SK-N-SH (cell line): Measurements from ENCODE around the gene GAB2. TPM values are rescaled to one million over a fixed set of nuclear protein-coding genes. Genes with fewer than 3 reads are reported as not detected.

ENCODE experiments used
- CTCF ChIA-PET: fragments of 300-600, 350-600 bp; formaldehyde crosslinking; extraction: SDS; loops from one replicate; lab custom pipeline; 2021; lab: Yijun Ruan, JAX
- POLR2A ChIA-PET: fragments of 350-600 bp; sonication (Branson Sonifier 250); formaldehyde crosslinking; extraction: SDS; loops from one replicate; lab custom pipeline; 2020; ENCODE audit warnings: antibody characterized with exemption, inconsistent platforms; lab: Yijun Ruan, JAX
- DNase-seq: peaks from one replicate; pipeline ENCODE4 v3.0.0; 2012
- H2AFZ ChIP-seq: fragments of 200-600 bp; sonication (generic); 2 replicates; pipeline ENCODE4 v1.8.1; 2016; ENCODE audit warnings: antibody characterized with exemption, mild to moderate bottlenecking, low read depth
- H3F3A ChIP-seq: fragments of 200-600 bp; sonication (generic); replicated peaks from 2 replicates; pipeline ENCODE3; 2016; ENCODE audit warnings: antibody characterized with exemption, mild to moderate bottlenecking; ENCODE audit not compliant: insufficient read depth
- H3K27ac ChIP-seq, 2 experiments: fragments of 200-500 bp in 1 of 2; fragments of 200-600 bp in 1 of 2; sonication (Bioruptor generic) in 1 of 2; sonication (generic), shearing (Covaris generic) in 1 of 2; 2 replicates each; pipeline versions ENCODE4 v1.5.1 to v1.6.1; 2014 to 2016; ENCODE audit warnings: low read depth in 2 of 2, inconsistent platforms in 1 of 2, low read length in 1 of 2, mild to moderate bottlenecking in 1 of 2, mixed read lengths in 1 of 2
- H3K27me3 ChIP-seq: fragments of 200-600 bp; sonication (generic), shearing (Covaris generic); 2 replicates; pipeline ENCODE4 v1.6.1; 2016; ENCODE audit warnings: mixed run types; ENCODE audit not compliant: insufficient read depth
- H3K36me3 ChIP-seq, 2 experiments: fragments of 200-500 bp in 1 of 2; fragments of 200-600 bp in 1 of 2; sonication (Bioruptor generic) in 1 of 2; sonication (generic) in 1 of 2; replicated peaks in 1 of 2; 2 replicates each; pipeline versions ENCODE3 to v1.5.1; 2014 to 2016; ENCODE audit warnings: low read length in 1 of 2, mild to moderate bottlenecking in 1 of 2; ENCODE audit not compliant: insufficient read depth in 2 of 2, control insufficient read depth in 1 of 2
- H3K4me1 ChIP-seq, 2 experiments: fragments of 200-500 bp in 1 of 2; fragments of 200-600 bp in 1 of 2; sonication (Bioruptor generic) in 1 of 2; sonication (generic), shearing (Covaris generic) in 1 of 2; 2 replicates each; pipeline versions ENCODE4 v1.5.1 to v1.6.1; 2014 to 2016; ENCODE audit warnings: low read depth in 1 of 2, low read length in 1 of 2, mixed run types in 1 of 2; ENCODE audit not compliant: insufficient read depth in 2 of 2, control insufficient read depth in 1 of 2
- H3K4me2 ChIP-seq: fragments of 200-600 bp; sonication (generic), shearing (Covaris generic); 2 replicates; pipeline ENCODE4 v1.6.1; 2017; ENCODE audit warnings: mixed run types
- H3K4me3 ChIP-seq, 2 experiments: fragments of 200-500 bp in 1 of 2; fragments of 200-600 bp in 1 of 2; sonication (Bioruptor generic) in 1 of 2; sonication (generic), shearing (Covaris generic) in 1 of 2; 2 replicates each; pipeline versions ENCODE4 v1.5.1 to v1.8.1; 2014 to 2016; ENCODE audit warnings: low read depth in 2 of 2, inconsistent platforms in 1 of 2, low read length in 1 of 2, mild to moderate bottlenecking in 1 of 2, mixed read lengths in 1 of 2, moderate library complexity in 1 of 2
- H3K79me2 ChIP-seq: fragments of 200-600 bp; sonication (generic); 2 replicates; pipeline ENCODE4 v1.8.1; 2017; ENCODE audit warnings: mild to moderate bottlenecking; ENCODE audit not compliant: insufficient read depth
- H3K9ac ChIP-seq: fragments of 200-600 bp; sonication (generic); 2 replicates; pipeline ENCODE4 v1.6.1; 2017; ENCODE audit warnings: mixed run types
- H3K9me2 ChIP-seq: fragments of 200-600 bp; sonication (generic); 2 replicates; pipeline ENCODE4 v1.6.1; 2017; ENCODE audit warnings: mixed run types
- H3K9me3 ChIP-seq: fragments of 200-600 bp; sonication (generic); 2 replicates; pipeline ENCODE4 v1.6.1; 2017; ENCODE audit warnings: mixed run types, mild to moderate bottlenecking, moderate library complexity
- H4K20me1 ChIP-seq: fragments of 200-600 bp; sonication (generic); 2 replicates; pipeline ENCODE4 v1.6.1; 2017; ENCODE audit warnings: mild to moderate bottlenecking, mixed run types; ENCODE audit not compliant: insufficient read depth
- CTCF ChIP-seq: fragments of 200-600 bp; sonication (generic); IDR thresholded peaks from 2 replicates; pipeline ENCODE4 v1.6.1; 2017; ENCODE audit warnings: antibody characterized with exemption, mild to moderate bottlenecking, moderate library complexity
- EP300 ChIP-seq, 2 experiments: IDR thresholded peaks; 2 replicates each; pipeline versions ENCODE4 v1.4.0 to v1.6.1; 2012; ENCODE audit warnings: borderline replicate concordance in 1 of 2, low read depth in 1 of 2, low read length in 1 of 2
- EZH2phosphoT487 ChIP-seq: fragments of 200-600 bp; sonication (generic); IDR thresholded peaks from 2 replicates; pipeline ENCODE4 v1.6.1; 2017; ENCODE audit warnings: low read depth, mixed run types, mild to moderate bottlenecking, antibody characterized with exemption, moderate library complexity, borderline replicate concordance
- FOXJ3 ChIP-seq: sonication (generic); formaldehyde crosslinking; IDR thresholded peaks from 2 replicates; pipeline ENCODE4 v1.5.1; 2020; ENCODE audit warnings: mild to moderate bottlenecking, missing genetic modification reagents
- FOXM1 ChIP-seq: IDR thresholded peaks from 2 replicates; pipeline ENCODE4 v1.4.0; 2012; ENCODE audit warnings: low read depth, mild to moderate bottlenecking
- GABPA ChIP-seq: IDR thresholded peaks from 2 replicates; pipeline ENCODE4 v1.4.0; 2012; ENCODE audit warnings: low read depth, mild to moderate bottlenecking
- GATA2 ChIP-seq: sonication (generic); formaldehyde crosslinking; IDR thresholded peaks from 2 replicates; pipeline ENCODE4 v1.5.0; 2020; ENCODE audit warnings: mild to moderate bottlenecking, missing genetic modification reagents
- MXI1 ChIP-seq: IDR thresholded peaks from 2 replicates; pipeline ENCODE4 v1.6.1; 2012; ENCODE audit warnings: mild to moderate bottlenecking, low read depth, low read length, improper control_type of control experiment
- NFIC ChIP-seq: IDR thresholded peaks from 2 replicates; pipeline ENCODE4 v1.4.0; 2012; ENCODE audit warnings: borderline replicate concordance
- RAD21 ChIP-seq: IDR thresholded peaks from 2 replicates; pipeline ENCODE4 v1.6.1; 2012; ENCODE audit warnings: mild to moderate bottlenecking, low read length
- RCOR1 ChIP-seq: fragments of 150-350 bp; IDR thresholded peaks from 2 replicates; pipeline ENCODE4 v1.6.1; 2017; ENCODE audit warnings: antibody characterized with exemption, low read length
- REST ChIP-seq: IDR thresholded peaks from 2 replicates; pipeline ENCODE4 v1.6.1; 2012; ENCODE audit warnings: mild to moderate bottlenecking, low read depth, low read length, moderate library complexity
- RFX5 ChIP-seq: IDR thresholded peaks from 2 replicates; pipeline ENCODE4 v1.6.1; 2012; ENCODE audit warnings: mild to moderate bottlenecking, improper control_type of control experiment, low read length
- SIN3A ChIP-seq: IDR thresholded peaks from 2 replicates; pipeline ENCODE4 v1.6.1; 2012; ENCODE audit warnings: low read depth, mild to moderate bottlenecking, low read length, moderate library complexity, borderline replicate concordance
- TEAD4 ChIP-seq: IDR thresholded peaks from 2 replicates; pipeline ENCODE4 v1.4.0; 2012; ENCODE audit warnings: mild to moderate bottlenecking, borderline replicate concordance; ENCODE audit not compliant: insufficient read depth
- YY1 ChIP-seq: IDR thresholded peaks from 2 replicates; pipeline ENCODE4 v1.4.0; 2012; ENCODE audit warnings: low read depth, mild to moderate bottlenecking
- ZBTB33 ChIP-seq: IDR thresholded peaks from 2 replicates; pipeline ENCODE4 v1.4.0; 2012; ENCODE audit warnings: low read depth, borderline replicate concordance
- WGBS: methylation state at CpG from one replicate; pipeline ENCODE4 v1.1.6; 2017; ENCODE audit warnings: low lambda C conversion rate; 5-methylcytosine and 5-hydroxymethylcytosine counted together
- polyA plus RNA-seq, 3 experiments: library from polyadenylated mRNA; depleted of rRNA; stranded (reverse); fragments of >200 nt; gene quantifications; 2 replicates each; pipeline ENCODE4 v1.2.3, GENCODE V29; 2012

Gene GAB2
- polyA plus RNA-seq, 1 of the 3 experiments (the other 2 are of a cell fraction) = 5.6 TPM

GRCh38 chr11:78350646-78351165 is 66.9 kb downstream of the GAB2 start:
- ChIA-PET CTCF (interaction anchor here (0.6 to 2.7 kb wide), 7 partner anchors 14 to 213 kb away, joined by 3 to 12 read pairs (median 4); no protein-coding TSS in a partner anchor), POLR2A (interaction anchor here (1.4 kb wide), 1 partner anchor 32 kb away, joined by 4 read pairs; no protein-coding TSS in a partner anchor)
- 65% methylated on average over 7 of the region's 7 CpGs for WGBS
- no peaks in the 10 kb centered on the region for H3K36me3 ChIP-seq
- peaks cover 50 to 61% of the 10 kb centered on the region in 2 experiments; a peak in 3 of 4 replicates for H3K4me1 ChIP-seq
- H4K20me1 ChIP-seq = no peaks in the 10 kb centered on the region
- DNase-seq = no peak
- TF ChIP-seq MXI1 (no peak), TEAD4 (no peak), RCOR1 (no peak), RAD21 (no peak), FOXJ3 (CRISPR knock-in tag) (no peak), ZBTB33 (no peak), EZH2phosphoT487 (no peak), REST (no peak), GATA2 (CRISPR knock-in tag) (no peak), RFX5 (no peak), GABPA (no peak), FOXM1 (no peak), EP300 (IDR thresholded peaks at IDR 0.05; ENCODE audit: borderline replicate concordance in 1 of 2, low read depth in 1 of 2, low read length in 1 of 2) (no peak), CTCF (no peak), YY1 (no peak), NFIC (no peak), SIN3A (no peak)
- no peak overlapping the region; the same call in 1 of the 2 replicates for H2AFZ ChIP-seq
- H3K27me3 ChIP-seq = no peaks in the 10 kb centered on the region
- H3F3A ChIP-seq = no peaks in the 10 kb centered on the region
- peaks cover 19% of the 10 kb centered on the region for H3K79me2 ChIP-seq
- peak overlapping the region in 1 of 2 experiments; percentile 14; a peak in 1 of 4 replicates for H3K4me3 ChIP-seq
- H3K9ac ChIP-seq = peak overlapping the region; percentile 21; the same call in 1 of the 2 replicates
- no peaks in the 10 kb centered on the region for H3K9me2 ChIP-seq
- H3K9me3 ChIP-seq = no peaks in the 10 kb centered on the region
- H3K4me2 ChIP-seq = peak overlapping the region; percentile 61
- H3K27ac ChIP-seq = peak overlapping the region in 1 of 2 experiments; percentile 91; a peak in 3 of 4 replicates
